HepG2 (cell line): ENCODE results near the gene PUDP. TPM values are rescaled to one million over a fixed set of nuclear protein-coding genes. Genes with fewer than 3 reads are reported as not detected.

Source experiments
- ATAC-seq: fragments of 200-7000 bp; cut with Tn5 transposase; 3 replicates; pipeline ENCODE4 v1.9.1; 2020; ENCODE audit warnings: mild to moderate bottlenecking, moderate library complexity
- BruUV-seq: library from RNA; stranded (reverse); fragments of 400-500 nt; replicated peaks from 2 replicates; lab custom pipeline; 2021; lab: Mats Ljungman, UMichigan
- CTCF ChIA-PET: fragments of 300-600 bp; formaldehyde crosslinking; extraction: SDS; loops from one replicate; lab custom pipeline; 2021; ENCODE audit warnings: low total read pairs, inconsistent platforms, low intra/inter-chr PET ratio; lab: Yijun Ruan, JAX
- POLR2A ChIA-PET: fragments of 350-600 bp; sonication (Branson Sonifier 250); formaldehyde crosslinking; loops from one replicate; lab custom pipeline; 2020; ENCODE audit warnings: antibody characterized with exemption, inconsistent platforms; lab: Yijun Ruan, JAX
- DNase-seq: peaks from one replicate; pipeline ENCODE4 v3.0.0-alpha.2; 2015; ENCODE audit warnings: low spot score
- FAIRE-seq: peaks from 3 replicates; lab custom pipeline; 2011; peaks lifted over from hg19 to GRCh38; lab: Jason Lieb, UNC
- H2AFZ ChIP-seq: one replicate; pipeline ENCODE4 v1.6.1; 2011; ENCODE audit warnings: low read length, inconsistent platforms
- H3K27ac ChIP-seq: fragments of 300-600 bp; 3 replicates; pipeline ENCODE4 v1.8.0; 2011; ENCODE audit warnings: mixed run types, mild to moderate bottlenecking, mixed read lengths, low read length, inconsistent platforms; ENCODE audit not compliant: insufficient read depth; ENCODE audit errors: extremely low read length
- H3K27me3 ChIP-seq, 2 experiments: fragments of 200-600 bp in 1 of 2; 2 replicates in 1 of 2; 3 replicates in 1 of 2; pipeline versions ENCODE4 v1.6.0 to v1.8.0; 2011; ENCODE audit warnings: low read length in 2 of 2, mild to moderate bottlenecking in 2 of 2, moderate library complexity in 2 of 2, inconsistent platforms in 1 of 2; ENCODE audit not compliant: insufficient read depth in 2 of 2, control insufficient read depth in 1 of 2
- H3K36me3 ChIP-seq, 2 experiments: fragments of 200-600 bp in 1 of 2; replicated peaks in 1 of 2; 2 replicates in 1 of 2; 3 replicates in 1 of 2; pipeline versions ENCODE4 v1.5.1 to v1.8.0; 2011; ENCODE audit warnings: low read length in 2 of 2, inconsistent platforms in 1 of 2; ENCODE audit not compliant: insufficient read depth in 2 of 2, control insufficient read depth in 1 of 2
- H3K4me1 ChIP-seq: 2 replicates; pipeline ENCODE4 v1.5.1; 2012; ENCODE audit warnings: low read length, inconsistent platforms; ENCODE audit not compliant: insufficient read depth
- H3K4me2 ChIP-seq: 2 replicates; pipeline ENCODE4 v1.6.0; 2011; ENCODE audit warnings: low read depth, low read length, inconsistent platforms
- H3K4me3 ChIP-seq, 3 experiments: fragments of 200-600 bp in 1 of 3; sonication (generic), shearing (Covaris generic) in 1 of 3; replicated peaks in 1 of 3; 2 replicates each; pipeline ENCODE4 v1.5.1; 2011 to 2016; ENCODE audit warnings: low read length in 3 of 3, inconsistent platforms in 2 of 3, low read depth in 2 of 3, mild to moderate bottlenecking in 2 of 3, control low read depth in 1 of 3, mixed read lengths in 1 of 3; ENCODE audit not compliant: insufficient read depth in 1 of 3
- H3K79me2 ChIP-seq: one replicate; pipeline ENCODE4 v1.6.1; 2011; ENCODE audit warnings: low read length, inconsistent platforms; ENCODE audit not compliant: insufficient read depth
- H3K9ac ChIP-seq: 2 replicates; pipeline ENCODE4 v1.6.0; 2011; ENCODE audit warnings: mild to moderate bottlenecking, low read depth, low read length, inconsistent platforms; ENCODE audit not compliant: insufficient read depth
- H3K9me3 ChIP-seq: 2 replicates; pipeline ENCODE4 v1.5.1; 2012; ENCODE audit warnings: mild to moderate bottlenecking, low read length
- H4K20me1 ChIP-seq: 2 replicates; pipeline ENCODE4 v1.6.0; 2011; ENCODE audit warnings: inconsistent platforms, mild to moderate bottlenecking, low read length, moderate library complexity; ENCODE audit not compliant: insufficient read depth
- EED ChIP-seq: sonication (generic); formaldehyde crosslinking; IDR thresholded peaks from 2 replicates; pipeline ENCODE4 v1.5.0; 2020; ENCODE audit warnings: mild to moderate bottlenecking, missing genetic modification reagents
- FOXC1 ChIP-seq: sonication (generic); formaldehyde crosslinking; IDR thresholded peaks from 2 replicates; pipeline ENCODE4 v1.8.0; 2022; ENCODE audit warnings: mild to moderate bottlenecking, missing genetic modification reagents, borderline replicate concordance
- GFI1 ChIP-seq: sonication (generic); formaldehyde crosslinking; IDR thresholded peaks from 2 replicates; pipeline ENCODE4 v1.5.0; 2020; ENCODE audit warnings: missing genetic modification reagents, mild to moderate bottlenecking, borderline replicate concordance
- KDM3A ChIP-seq: IDR thresholded peaks from 2 replicates; pipeline ENCODE4 v1.6.1; 2018; ENCODE audit warnings: low read depth, missing compliant biosample characterization
- LCORL ChIP-seq, 2 experiments: fragments of 450-650 bp in 1 of 2; sonication (generic) in 1 of 2; formaldehyde crosslinking in 1 of 2; IDR thresholded peaks; 2 replicates each; pipeline versions ENCODE4 v1.5.0 to v1.6.1; 2017 to 2020; ENCODE audit warnings: antibody characterized with exemption in 1 of 2, missing genetic modification reagents in 1 of 2
- MIXL1 ChIP-seq: IDR thresholded peaks from 2 replicates; pipeline ENCODE4 v1.6.1; 2016
- MTF2 ChIP-seq: sonication (generic); formaldehyde crosslinking; IDR thresholded peaks from 2 replicates; pipeline ENCODE4 v1.5.0; 2020; ENCODE audit warnings: missing genetic modification reagents, borderline replicate concordance
- NFE2L1 ChIP-seq: sonication (generic); formaldehyde crosslinking; IDR thresholded peaks from 2 replicates; pipeline ENCODE4 v1.4.0; 2020; ENCODE audit warnings: missing genetic modification reagents, mild to moderate bottlenecking, borderline replicate concordance
- NFRKB ChIP-seq: fragments of 450-650 bp; IDR thresholded peaks from 2 replicates; pipeline ENCODE4 v1.6.1; 2017
- NKX3-1 ChIP-seq: sonication (generic); formaldehyde crosslinking; IDR thresholded peaks from 2 replicates; pipeline ENCODE4 v1.5.0; 2020; ENCODE audit warnings: missing genetic modification reagents
- PAWR ChIP-seq: sonication (generic); formaldehyde crosslinking; IDR thresholded peaks from 2 replicates; pipeline ENCODE4 v1.4.0; 2020; ENCODE audit warnings: missing genetic modification reagents, mild to moderate bottlenecking, borderline replicate concordance
- PHF5A ChIP-seq: IDR thresholded peaks from one replicate; pipeline ENCODE4 v1.6.1; 2018; ENCODE audit warnings: low read depth, missing genetic modification reagents; ENCODE audit not compliant: unreplicated experiment
- ZNF660 ChIP-seq: sonication (generic); formaldehyde crosslinking; IDR thresholded peaks from 2 replicates; pipeline ENCODE4 v1.5.1; 2020; ENCODE audit warnings: mild to moderate bottlenecking, low read depth, missing genetic modification reagents, borderline replicate concordance
- WGBS: methylation state at CpG from one replicate; pipeline ENCODE4 v1.1.6; 2017; ENCODE audit warnings: low lambda C conversion rate; 5-methylcytosine and 5-hydroxymethylcytosine counted together
- in situ Hi-C: cut with HindIII; loops from 2 replicates; pipeline ENCODE4 v1.10.0; 2017; ENCODE audit warnings: low pct_unique_long_range_greater_than_20kb; ENCODE audit not compliant: extremely low pct_ligation_motif_present
- intact Hi-C: fragments of 100-400 bp; cut with micrococcal nuclease; formaldehyde crosslinking; loops from one replicate; pipeline ENCODE4 v1.10.0; 2022; ENCODE audit not compliant: unreplicated experiment
- polyA plus RNA-seq, 8 experiments: library from polyadenylated mRNA; depleted of rRNA in 3 of 8; stranded (reverse) in 7 of 8; unstranded in 1 of 8; fragments of >200 nt; fragmentation: Illumina TruSeq in 4 of 8; extraction: Trizol in 4 of 8; gene quantifications; 2 replicates each; pipeline versions ENCODE4 v1.2.1 to v1.2.3, GENCODE V29; 2011 to 2016; ENCODE audit warnings: low read depth in 4 of 8, missing spikeins in 1 of 8, mixed read lengths in 1 of 8; ENCODE audit not compliant: insufficient read depth in 1 of 8
- total RNA-seq, 5 experiments: library from RNA; depleted of rRNA; stranded (reverse); fragments of >200 nt; fragmentation: Illumina TruSeq; extraction: Trizol; gene quantifications; 2 replicates each; pipeline ENCODE4 v1.2.3, GENCODE V29; 2016; ENCODE audit warnings: low read depth in 1 of 5
- TF ChIP-seq, protein P1 (sequence below): IDR thresholded peaks from 2 replicates; pipeline ENCODE4 v1.6.1; 2016
- TF ChIP-seq, protein P2 (sequence below): sonication (generic); formaldehyde crosslinking; IDR thresholded peaks from 2 replicates; pipeline ENCODE4 v1.8.1; 2023; ENCODE audit warnings: mild to moderate bottlenecking, missing genetic modification reagents

PUDP gene
- total and polyA plus RNA-seq, 2 of the 13 experiments (the other 11 are each of a cell fraction or from before 2014, with no cell fraction given): 7.5 to 23.5 TPM

DNA sequence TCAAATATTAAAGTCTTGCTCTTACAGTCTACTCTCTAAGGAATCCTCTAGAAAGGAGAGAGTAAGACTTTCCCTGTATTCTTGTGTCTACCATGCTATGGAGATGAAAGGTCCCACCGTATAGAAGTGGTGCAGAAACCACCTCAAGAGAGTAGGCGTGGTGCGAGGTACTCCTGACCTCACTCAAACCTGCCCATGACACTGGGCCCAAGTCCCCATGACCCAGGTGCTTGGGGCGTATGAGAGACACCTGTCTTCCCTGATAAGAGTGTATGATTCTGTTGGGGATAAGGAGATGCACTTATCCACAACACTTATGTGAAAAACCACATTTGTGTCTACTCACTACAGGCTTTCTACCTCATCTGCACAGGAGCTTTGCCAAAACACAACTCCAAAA is 55.4 kb downstream of the PUDP start:
- no TSS peak for BruUV-seq
- ChIA-PET CTCF (no interaction called here), POLR2A (no interaction called here)
- DNase-seq: no peak
- Histone ChIP-seq H3K27me3 (no peaks in the 10 kb centered on the region), H3K4me2 (no peak overlapping the region), H3K9ac (no peak overlapping the region), H3K36me3 (no peaks in the 10 kb centered on the region), H3K9me3 (no peaks in the 10 kb centered on the region), H4K20me1 (no peaks in the 10 kb centered on the region), H2AFZ (no peak overlapping the region), H3K79me2 (no peaks in the 10 kb centered on the region), H3K4me1 (peaks cover 12% of the 10 kb centered on the region), H3K27ac (no peak overlapping the region), H3K4me3 (no peak overlapping the region)
- WGBS: no CpG with 5 or more reads among the region's 4 CpGs
- in situ Hi-C loops: no loop called here
- intact Hi-C loops: no loop called here
- TF ChIP-seq GFI1 (no peak), LCORL (IDR thresholded peaks at IDR 0.05) (no peak), LCORL (CRISPR knock-in tag; IDR thresholded peaks at IDR 0.05) (no peak), MIXL1 (CRISPR knock-in tag) (no peak), ZNF660 (CRISPR knock-in tag) (no peak), NFRKB (no peak), PHF5A (CRISPR knock-in tag) (no peak), EED (CRISPR knock-in tag) (no peak), PAWR (CRISPR knock-in tag) (no peak), NFE2L1 (no peak), KDM3A (CRISPR knock-in tag) (no peak), FOXC1 (CRISPR knock-in tag) (no peak), NKX3-1 (CRISPR knock-in tag) (no peak), MTF2 (CRISPR knock-in tag) (no peak)
- TF ChIP-seq, protein P1, sequence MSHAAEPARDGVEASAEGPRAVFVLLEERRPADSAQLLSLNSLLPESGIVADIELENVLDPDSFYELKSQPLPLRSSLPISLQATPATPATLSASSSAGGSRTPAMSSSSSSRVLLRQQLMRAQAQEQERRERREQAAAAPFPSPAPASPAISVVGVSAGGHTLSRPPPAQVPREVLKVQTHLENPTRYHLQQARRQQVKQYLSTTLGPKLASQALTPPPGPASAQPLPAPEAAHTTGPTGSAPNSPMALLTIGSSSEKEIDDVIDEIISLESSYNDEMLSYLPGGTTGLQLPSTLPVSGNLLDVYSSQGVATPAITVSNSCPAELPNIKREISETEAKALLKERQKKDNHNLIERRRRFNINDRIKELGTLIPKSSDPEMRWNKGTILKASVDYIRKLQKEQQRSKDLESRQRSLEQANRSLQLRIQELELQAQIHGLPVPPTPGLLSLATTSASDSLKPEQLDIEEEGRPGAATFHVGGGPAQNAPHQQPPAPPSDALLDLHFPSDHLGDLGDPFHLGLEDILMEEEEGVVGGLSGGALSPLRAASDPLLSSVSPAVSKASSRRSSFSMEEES (CRISPR knock-in tag): no peak
- TF ChIP-seq, protein P2, sequence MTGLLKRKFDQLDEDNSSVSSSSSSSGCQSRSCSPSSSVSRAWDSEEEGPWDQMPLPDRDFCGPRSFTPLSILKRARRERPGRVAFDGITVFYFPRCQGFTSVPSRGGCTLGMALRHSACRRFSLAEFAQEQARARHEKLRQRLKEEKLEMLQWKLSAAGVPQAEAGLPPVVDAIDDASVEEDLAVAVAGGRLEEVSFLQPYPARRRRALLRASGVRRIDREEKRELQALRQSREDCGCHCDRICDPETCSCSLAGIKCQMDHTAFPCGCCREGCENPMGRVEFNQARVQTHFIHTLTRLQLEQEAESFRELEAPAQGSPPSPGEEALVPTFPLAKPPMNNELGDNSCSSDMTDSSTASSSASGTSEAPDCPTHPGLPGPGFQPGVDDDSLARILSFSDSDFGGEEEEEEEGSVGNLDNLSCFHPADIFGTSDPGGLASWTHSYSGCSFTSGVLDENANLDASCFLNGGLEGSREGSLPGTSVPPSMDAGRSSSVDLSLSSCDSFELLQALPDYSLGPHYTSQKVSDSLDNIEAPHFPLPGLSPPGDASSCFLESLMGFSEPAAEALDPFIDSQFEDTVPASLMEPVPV: no peak
- ATAC-seq: no peak
- FAIRE-seq: no peak
